ENCODE data around the gene ST3GAL2. TPM values are rescaled to one million over a fixed set of nuclear protein-coding genes. Genes with fewer than 3 reads are reported as not detected.

Gene ST3GAL2
- total and polyA plus RNA-seq, 9 of the 15 experiments (the other 6 are each of a cell fraction or from before 2014, with no cell fraction given): 1.5 to 108 (median 34.3) TPM

GRCh38 chr16:70470927-70471341 lies 32.0 kb upstream of the ST3GAL2 start (continued):
- no peak for TF ChIP-seq CEBPB (tag; IDR thresholded peaks at IDR 0.05)
- TF ChIP-seq RAD21 (CRISPR knock-in tag; conservative IDR thresholded peaks at IDR 0.05 in 1 of 2, IDR thresholded peaks at IDR 0.05 in 1 of 2): peak; percentile 62 to 72
- peak; percentile 67 for TF ChIP-seq REST (IDR thresholded peaks at IDR 0.05; ENCODE audit: borderline replicate concordance)
- no peak for TF ChIP-seq REST (CRISPR knock-in tag; IDR thresholded peaks at IDR 0.05; ENCODE audit: low read depth)
- no peak for TF ChIP-seq ZBTB26 (CRISPR knock-in tag; IDR thresholded peaks at IDR 0.05)
- TF ChIP-seq STAG1 (CRISPR knock-in tag; IDR thresholded peaks at IDR 0.05; ENCODE audit: borderline replicate concordance): peak; percentile 60; the same call in 1 of the 2 replicates
- TF ChIP-seq ZBTB40 (IDR thresholded peaks at IDR 0.05): no peak
- no peak for TF ChIP-seq ZBTB40 (CRISPR knock-in tag; IDR thresholded peaks at IDR 0.05)

Data from K562 (cell line).